ENCODE data around the gene IL36RN.

Gene IL36RN

GRCh38 chr2:113050921-113051895 lies 7.8 kb upstream of the IL36RN start:
- DNase-seq: no peak

GRCh38 chr2:113052396-113052917 lies 6.5 kb upstream of the IL36RN start, which contains the start of gene IL36B:
TSS of gene IL36B (minus strand) at chr2:113052867.
- DNase-seq: no peak

- no peak for DNase-seq
Measured at GRCh38 chr2:113053666-113054065, 5.3 kb upstream of the IL36RN start.

- DNase-seq: peak; percentile 55 to 82
Measured at GRCh38 chr2:113054066-113054465, 4.9 kb upstream of the IL36RN start.

GRCh38 chr2:113056521-113056920 lies 2.5 kb upstream of the IL36RN start:
- peak; percentile 78 to 95 for DNase-seq

- no peak for DNase-seq
Measured at GRCh38 chr2:113057117-113057516, 1.9 kb upstream of the IL36RN start.

GRCh38 chr2:113058411-113058994 lies 495 bp upstream of the IL36RN start:
- DNase-seq: no peak

GRCh38 chr2:113060396-113060795 lies 1.4 kb downstream of the IL36RN start:
- DNase-seq: peak; percentile 58 to 91

- DNase-seq: no peak
Measured at GRCh38 chr2:113060796-113061195, 1.8 kb downstream of the IL36RN start.

GRCh38 chr2:113061241-113061640 lies 2.2 kb downstream of the IL36RN start:
- no peak for DNase-seq

- DNase-seq: no peak
Measured at GRCh38 chr2:113061896-113062770, 3.1 kb downstream of the IL36RN start.

GRCh38 chr2:113064281-113064680 lies 5.3 kb downstream of the IL36RN start:
- no peak for DNase-seq

GRCh38 chr2:113064898-113065297 lies 5.9 kb downstream of the IL36RN start:
- no peak for DNase-seq

- no peak for DNase-seq
Measured at GRCh38 chr2:113067681-113068080, 8.7 kb downstream of the IL36RN start, which contains the start of gene IL1F10. TSS of gene IL1F10 (plus strand) at chr2:113067970. CDS start at chr2:113072739, 4,769 bp downstream.

- DNase-seq: no peak
Measured at GRCh38 chr2:113068249-113068648, 9.3 kb downstream of the IL36RN start.

- DNase-seq: no peak
Measured at GRCh38 chr2:113068706-113069485, 9.9 kb downstream of the IL36RN start.

GRCh38 chr2:113069676-113070605 lies 10.9 kb downstream of the IL36RN start:
- DNase-seq: no peak

- no peak for DNase-seq
Measured at GRCh38 chr2:113070606-113070975, 11.6 kb downstream of the IL36RN start.

GRCh38 chr2:113072584-113072983 lies 13.6 kb downstream of the IL36RN start:
- DNase-seq: no peak

- DNase-seq: no peak
Measured at GRCh38 chr2:113073325-113073834, 14.4 kb downstream of the IL36RN start.

GRCh38 chr2:113075030-113075429 lies 16.0 kb downstream of the IL36RN start:
- DNase-seq: no peak
